ENCODE data around the gene FHIP1A.

Gene FHIP1A

GRCh38 chr4:151417766-151418376 lies 8.9 kb downstream of the FHIP1A start:
- DNase-seq (ENCODE audit: low read depth in 2 of 2, low spot score in 1 of 2), result no peak

DNA sequence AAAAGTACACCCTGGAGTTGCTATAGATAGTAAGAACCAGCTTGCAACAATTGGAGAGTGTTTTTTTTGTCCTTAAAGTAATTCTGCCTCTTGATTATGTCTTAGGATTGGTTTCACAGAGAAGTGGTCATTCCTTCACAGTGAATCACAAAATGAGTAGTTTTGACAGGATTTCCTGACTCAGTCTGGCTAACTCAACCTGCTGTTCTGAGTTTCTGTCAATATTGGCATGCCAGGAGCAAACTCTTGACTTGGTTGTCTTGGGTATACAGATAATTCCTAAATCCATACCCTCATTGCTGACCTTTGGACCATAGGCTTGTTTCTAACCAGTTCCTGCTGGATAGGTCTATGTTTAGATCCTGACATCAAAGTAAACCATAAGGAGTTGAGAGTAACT lies 9.4 kb downstream of the FHIP1A start:
- no peak for DNase-seq (ENCODE audit: low read depth in 2 of 2, low spot score in 1 of 2)

GRCh38 chr4:151418856-151419255 lies 9.9 kb downstream of the FHIP1A start:
- DNase-seq (ENCODE audit: low read depth in 2 of 2, low spot score in 1 of 2), result no peak

GRCh38 chr4:151420250-151420807 lies 11.4 kb downstream of the FHIP1A start:
- no peak for DNase-seq (ENCODE audit: low read depth in 2 of 2, low spot score in 1 of 2)

- no peak for DNase-seq (ENCODE audit: low read depth in 2 of 2, low spot score in 1 of 2)
Observed at GRCh38 chr4:151422854-151423253, 13.9 kb downstream of the FHIP1A start.

GRCh38 chr4:151426513-151426912 lies 17.5 kb downstream of the FHIP1A start:
- no peak for DNase-seq (ENCODE audit: low read depth in 2 of 2, low spot score in 1 of 2)

DNA sequence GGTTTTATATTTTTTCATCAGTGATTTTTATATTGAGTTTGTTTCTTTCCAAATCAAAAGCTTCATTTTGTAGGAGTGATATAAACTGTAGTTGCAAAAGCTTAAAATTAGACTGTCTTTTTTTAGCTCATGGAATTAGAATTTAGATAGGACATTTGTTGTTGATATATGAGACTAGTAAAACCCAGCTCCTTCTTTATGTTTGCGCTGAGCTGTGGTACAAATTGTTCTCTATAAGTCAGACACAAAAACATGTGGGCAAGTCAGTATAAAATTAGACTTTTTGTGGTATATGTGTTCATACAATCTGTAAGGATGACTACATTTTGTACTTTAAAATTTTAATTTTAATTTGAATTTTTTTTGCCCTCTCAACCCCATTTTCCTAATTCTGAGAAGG lies 18.3 kb downstream of the FHIP1A start:
- no peak for DNase-seq (ENCODE audit: low read depth in 2 of 2, low spot score in 1 of 2)

GRCh38 chr4:151428346-151428745 lies 19.4 kb downstream of the FHIP1A start:
- DNase-seq (ENCODE audit: low read depth in 2 of 2, low spot score in 1 of 2), result no peak

- DNase-seq (ENCODE audit: low read depth in 2 of 2, low spot score in 1 of 2), result no peak
Observed at GRCh38 chr4:151429957-151430570, 21.1 kb downstream of the FHIP1A start.

- no peak for DNase-seq (ENCODE audit: low read depth in 2 of 2, low spot score in 1 of 2)
Observed at GRCh38 chr4:151430740-151431457, 21.9 kb downstream of the FHIP1A start.

- no peak for DNase-seq (ENCODE audit: low read depth in 2 of 2, low spot score in 1 of 2)
Observed at GRCh38 chr4:151431728-151432127, 22.8 kb downstream of the FHIP1A start.

GRCh38 chr4:151432654-151433053 lies 23.7 kb downstream of the FHIP1A start:
- no peak for DNase-seq (ENCODE audit: low read depth in 2 of 2, low spot score in 1 of 2)

- no peak for DNase-seq (ENCODE audit: low read depth in 2 of 2, low spot score in 1 of 2)
Observed at GRCh38 chr4:151434183-151434860, 25.3 kb downstream of the FHIP1A start.

DNA sequence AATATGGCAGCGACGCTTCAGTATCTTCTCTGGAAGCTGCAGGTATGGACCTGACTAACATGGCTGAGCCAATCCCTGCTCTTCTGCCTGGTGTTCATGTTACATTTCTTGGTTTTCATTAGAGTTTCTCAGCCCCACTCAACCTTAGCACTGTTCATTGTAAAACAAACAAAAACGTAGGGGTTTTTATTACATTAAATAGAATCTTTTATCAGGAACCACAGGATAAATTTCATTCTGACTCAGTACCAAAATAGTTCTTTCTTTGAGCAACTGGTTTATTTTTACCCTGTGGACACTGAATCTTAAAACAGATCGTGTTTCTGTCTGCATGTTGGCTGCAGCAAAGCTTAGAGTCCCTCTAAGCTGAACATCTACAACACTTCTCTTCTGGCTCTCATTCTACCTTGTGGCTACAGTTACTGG lies 27.1 kb downstream of the FHIP1A start:
- DNase-seq (ENCODE audit: low read depth in 2 of 2, low spot score in 1 of 2), result no peak

DNA sequence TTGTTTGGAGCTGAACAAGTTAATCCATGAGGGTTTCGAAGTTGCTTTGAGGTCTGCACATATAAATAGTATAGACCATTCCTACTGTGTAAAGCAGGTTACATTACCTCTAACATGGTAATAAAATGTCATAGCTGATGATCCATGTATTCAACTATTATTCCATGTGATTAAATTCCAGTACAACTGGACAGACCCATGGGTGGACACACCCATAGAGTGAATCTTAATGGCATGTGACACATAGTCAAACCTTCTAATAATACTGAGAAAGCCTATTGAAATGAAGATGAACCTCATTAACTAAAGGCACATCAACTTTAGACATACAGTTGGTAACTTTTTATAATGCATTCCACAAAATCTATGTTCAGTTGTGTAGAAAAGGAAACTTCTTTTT lies 28.5 kb downstream of the FHIP1A start:
- no peak for DNase-seq (ENCODE audit: low read depth in 2 of 2, low spot score in 1 of 2)

GRCh38 chr4:151438154-151438553 lies 29.2 kb downstream of the FHIP1A start:
- no peak for DNase-seq (ENCODE audit: low read depth in 2 of 2, low spot score in 1 of 2)

DNA sequence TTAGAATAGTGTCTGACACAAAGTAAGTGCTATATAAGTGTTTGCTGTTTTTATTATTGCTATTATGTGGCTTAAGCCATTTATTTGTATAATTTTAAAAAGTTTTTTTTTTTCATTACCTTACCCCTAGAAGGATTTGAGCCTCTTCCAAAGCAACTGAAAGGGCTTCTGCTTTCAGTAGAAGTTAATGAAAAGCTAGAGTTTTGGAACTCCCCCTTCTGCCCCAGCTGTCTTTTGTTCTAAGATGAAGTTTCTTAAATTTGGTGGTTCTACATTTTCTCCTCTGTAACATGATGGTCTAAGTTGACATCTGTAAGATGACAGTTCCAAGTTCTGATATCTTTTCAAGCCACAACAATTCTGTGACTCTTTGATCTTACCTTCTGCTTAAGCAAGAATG lies 30.3 kb downstream of the FHIP1A start:
- no peak for DNase-seq (ENCODE audit: low read depth in 2 of 2, low spot score in 1 of 2)

DNA sequence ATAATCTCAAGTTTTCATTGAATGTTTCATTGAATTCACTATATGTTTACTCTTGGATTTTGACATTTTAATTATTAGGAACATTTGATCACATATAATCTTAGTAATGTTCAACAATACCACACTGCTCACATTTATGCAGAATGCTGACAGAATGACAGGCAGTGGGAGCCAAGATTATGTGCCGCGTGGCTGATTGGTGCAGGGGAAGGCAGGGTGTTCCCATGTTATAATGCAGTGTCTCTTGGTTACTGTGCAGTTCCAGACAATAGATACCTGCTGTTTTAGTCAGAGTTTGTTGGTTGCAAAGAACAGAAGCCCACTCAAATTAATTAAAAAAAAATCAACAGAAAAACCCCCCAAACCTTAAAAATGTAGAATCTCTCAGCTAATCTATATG lies 33.0 kb downstream of the FHIP1A start:
- no peak for DNase-seq (ENCODE audit: low read depth in 2 of 2, low spot score in 1 of 2)

- no peak for DNase-seq (ENCODE audit: low read depth in 2 of 2, low spot score in 1 of 2)
Observed at GRCh38 chr4:151443247-151443646, 34.3 kb downstream of the FHIP1A start.

- DNase-seq (ENCODE audit: low read depth in 2 of 2, low spot score in 1 of 2), result no peak
Observed at GRCh38 chr4:151443752-151444151, 34.8 kb downstream of the FHIP1A start.

DNA sequence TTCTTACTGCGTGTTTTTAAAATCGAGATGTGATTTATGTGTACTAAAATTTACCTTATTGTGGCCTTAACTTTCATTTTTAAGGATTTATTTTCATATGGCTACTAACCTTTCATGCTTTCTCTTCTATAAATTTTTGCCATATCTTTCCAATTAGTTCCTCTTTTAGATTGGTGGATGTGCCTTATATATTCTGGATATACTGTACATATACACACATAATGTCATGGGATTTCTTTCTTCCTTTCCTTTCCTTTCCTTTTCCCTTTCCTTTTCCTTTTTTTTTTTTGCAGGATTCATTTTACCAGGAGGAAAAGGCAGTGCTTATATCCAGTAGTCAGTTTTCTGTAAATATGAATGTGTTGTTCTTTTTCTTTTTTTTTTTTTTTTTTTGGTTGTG lies 37.2 kb downstream of the FHIP1A start:
- DNase-seq (ENCODE audit: low read depth in 2 of 2, low spot score in 1 of 2), result no peak

- no peak for DNase-seq (ENCODE audit: low read depth in 2 of 2, low spot score in 1 of 2)
Observed at GRCh38 chr4:151454513-151454912, 45.5 kb downstream of the FHIP1A start.

Data from stimulated activated CD8-positive, alpha-beta memory T cell treated with anti-CD3 and anti-CD28 coated beads, Interleukin-4, amount 100 ng/mL, for 4 hours (primary cell).